Transverse colon (tissue), 4 donors: ENCODE results near the gene PIANP. TPM values are rescaled to one million over a fixed set of nuclear protein-coding genes. Genes with fewer than 3 reads are reported as not detected.
"Not testable (repeated sequence)": the region's sequence is repeated elsewhere in the genome, so short reads cannot be mapped to it uniquely, and the experiment has no call there.

Source experiments
- DNase-seq: peaks from one replicate; pipeline ENCODE4 v3.0.0-alpha.2; 2019
- H3K27ac ChIP-seq, 4 donors: fragments of 200-600 bp; sonication (generic); 2 replicates each; pipeline ENCODE4 v1.5.1; 2016 to 2018; ENCODE audit warnings: inconsistent platforms in 4 of 4
- H3K27me3 ChIP-seq: fragments of 200-600 bp; sonication (generic); 2 replicates; pipeline ENCODE4 v1.5.1; 2017; ENCODE audit warnings: inconsistent platforms
- H3K36me3 ChIP-seq, 4 donors: fragments of 200-600 bp; sonication (generic); 2 replicates each; pipeline ENCODE4 v1.5.1; 2017 to 2019; ENCODE audit warnings: inconsistent platforms in 4 of 4
- H3K4me1 ChIP-seq, 4 donors: fragments of 200-600 bp; sonication (generic); 2 replicates each; pipeline ENCODE4 v1.5.1; 2017 to 2020; ENCODE audit warnings: inconsistent platforms in 4 of 4
- H3K4me3 ChIP-seq, 4 donors: fragments of 200-600 bp; sonication (generic); 1 replicate in 1 of 4; 2 replicates in 3 of 4; pipeline versions ENCODE4 v1.5.1 to v1.6.1; 2017 to 2019; ENCODE audit warnings: inconsistent platforms in 4 of 4
- H3K9me3 ChIP-seq, 2 donors: fragments of 200-600 bp; sonication (generic); 2 replicates each; pipeline ENCODE4 v1.5.1; 2017 to 2019; ENCODE audit warnings: inconsistent platforms in 2 of 2
- CTCF ChIP-seq, 5 experiments: fragments of 200-600 bp in 3 of 5; fragments of 450-650 bp in 2 of 5; sonication (generic) in 3 of 5; IDR thresholded peaks; 1 replicate in 2 of 5; 2 replicates in 3 of 5; pipeline ENCODE4 v1.5.1; 2016 to 2017; ENCODE audit warnings: antibody characterized with exemption in 5 of 5, inconsistent platforms in 3 of 5, mild to moderate bottlenecking in 2 of 5, moderate library complexity in 1 of 5
- EP300 ChIP-seq: sonication (generic); formaldehyde crosslinking; IDR thresholded peaks from one replicate; pipeline ENCODE4 v1.6.1; 2017; ENCODE audit warnings: antibody characterized with exemption, low read depth
- POLR2A ChIP-seq: fragments of 450-650 bp; IDR thresholded peaks from one replicate; pipeline ENCODE4 v1.6.1; 2016; ENCODE audit warnings: antibody characterized with exemption, mild to moderate bottlenecking, moderate library complexity
- POLR2AphosphoS5 ChIP-seq, 3 donors: sonication (generic); formaldehyde crosslinking; IDR thresholded peaks; one replicate each; pipeline ENCODE4 v1.6.1; 2016; ENCODE audit warnings: antibody characterized with exemption in 3 of 3
- WGBS, 2 donors: methylation state at CpG; one replicate each; pipeline ENCODE4 v1.1.5; 2018; ENCODE audit warnings: low coverage in 1 of 2; 5-methylcytosine and 5-hydroxymethylcytosine counted together
- in situ Hi-C, 4 donors: fragments of 200-750 bp; cut with MboI; loops; one replicate each; pipeline versions ENCODE4 v1.15.0 to v1.15.1; 2017; ENCODE audit warnings: low sequenced_read_pairs in 3 of 4, low pct_ligation_motif_present in 1 of 4, low pct_unique_long_range_greater_than_20kb in 1 of 4
- intact Hi-C: fragments of 100-400 bp; cut with DNase I; formaldehyde crosslinking; loops from one replicate; pipeline ENCODE4 v1.15.1; 2023; ENCODE audit warnings: low total_unique reads
- total RNA-seq, 4 donors: library from RNA; depleted of rRNA; stranded (reverse); fragments of >200 nt; gene quantifications; one replicate each; pipeline ENCODE4 v1.1.0, GENCODE V29; 2016

Gene PIANP
- total RNA-seq, 4 donors from 2014 or later: 0.64 TPM; not detected in 3

- no peaks in the 10 kb centered on the region for H3K36me3 ChIP-seq
- TF ChIP-seq POLR2A: no peak
- 49 to 68% methylated on average over 2 to 10 of the region's 10 CpGs for WGBS, 2 donors
- no peaks in the 10 kb centered on the region for H3K4me1 ChIP-seq
- no peak overlapping the region for H3K4me3 ChIP-seq
- in situ Hi-C loops: no loop called here
- no peak overlapping the region for H3K27ac ChIP-seq
- intact Hi-C loops: no loop called here
- peaks cover 26% of the 10 kb centered on the region for H3K27me3 ChIP-seq
- DNase-seq: no peak
- H3K9me3 ChIP-seq: no peaks in the 10 kb centered on the region
Observed at GRCh38 chr12:6716874-6717437, 16.3 kb upstream of the PIANP start.

GRCh38 chr12:6716031-6716873 is 15.6 kb upstream of the PIANP start:
- in situ Hi-C loops, H3K27ac ChIP-seq, H3K9me3 ChIP-seq, DNase-seq, H3K4me1 ChIP-seq, H3K4me3 ChIP-seq, H3K36me3 ChIP-seq, intact Hi-C loops: not testable (repeated sequence)
- WGBS, 2 donors: 94% methylated on average over 27 of the region's 41 CpGs; no CpG with 5 or more reads in 1 of the 2 donors
- peaks cover 26% of the 10 kb centered on the region for H3K27me3 ChIP-seq

- Histone ChIP-seq H3K4me1 (no peaks in the 10 kb centered on the region), H3K27ac (no peak overlapping the region), H3K4me3 (no peak overlapping the region), H3K27me3 (peaks cover 67% of the 10 kb centered on the region), H3K36me3 (no peaks in the 10 kb centered on the region), H3K9me3 (no peaks in the 10 kb centered on the region)
- in situ Hi-C loops: no loop called here
- intact Hi-C loops: no loop called here
- TF ChIP-seq POLR2AphosphoS5 (IDR thresholded peaks at IDR 0.05) (no peak), POLR2A (no peak), CTCF (IDR thresholded peaks at IDR 0.05) (no peak), EP300 (no peak)
- DNase-seq: no peak
- WGBS, 2 donors: 65 to 69% methylated on average over 2 to 16 of the region's 16 CpGs
Observed at GRCh38 chr12:6708960-6709394, 8.4 kb upstream of the PIANP start.

GRCh38 chr12:6708351-6708750 is 7.7 kb upstream of the PIANP start:
- H3K36me3 ChIP-seq, H3K4me3 ChIP-seq, H3K9me3 ChIP-seq, H3K4me1 ChIP-seq, DNase-seq, intact Hi-C loops, in situ Hi-C loops, H3K27ac ChIP-seq: not testable (repeated sequence)
- peaks cover 67% of the 10 kb centered on the region for H3K27me3 ChIP-seq
- WGBS, 2 donors: 94% methylated on average over 20 of the region's 21 CpGs; no CpG with 5 or more reads in 1 of the 2 donors

- in situ Hi-C loops: no loop called here
Observed at GRCh38 chr12:6703631-6704030, 3.0 kb upstream of the PIANP start.

More at GRCh38 chr12:6703631-6704030, 3.0 kb upstream of the PIANP start:
- Histone ChIP-seq H3K9me3 (no peaks in the 10 kb centered on the region), H3K36me3 (no peaks in the 10 kb centered on the region), H3K27ac (no peak overlapping the region), H3K4me3 (no peak overlapping the region), H3K27me3 (peaks cover 93% of the 10 kb centered on the region), H3K4me1 (peaks cover 12 to 13% (median 13%) of the 10 kb centered on the region in 4 donors)
- no peak for DNase-seq
- intact Hi-C loops: no loop called here
- 12 to 80% methylated on average over 1 to 10 of the region's 10 CpGs for WGBS, 2 donors
- TF ChIP-seq POLR2AphosphoS5 (IDR thresholded peaks at IDR 0.05): no peak
- TF ChIP-seq POLR2A: no peak
- TF ChIP-seq CTCF (IDR thresholded peaks at IDR 0.05): no peak
- no peak for TF ChIP-seq EP300
